Stomach smooth muscle (tissue), 2 donors: ENCODE data around the gene CXCR4.
"Not testable (repeated sequence)": the region's sequence is repeated elsewhere in the genome, so short reads cannot be mapped to it uniquely, and the experiment has no call there.

Experiments
- H3K27ac ChIP-seq: one replicate; pipeline ENCODE4 v1.7.0; 2013; ENCODE audit warnings: mild to moderate bottlenecking, low read length, inconsistent platforms
- H3K27me3 ChIP-seq, 2 donors: one replicate each; pipeline ENCODE4 v1.7.0; 2013; ENCODE audit warnings: low read length in 2 of 2; ENCODE audit not compliant: insufficient read depth in 2 of 2, control insufficient read depth in 1 of 2
- H3K36me3 ChIP-seq, 2 donors: one replicate each; pipeline ENCODE4 v1.7.0; 2013; ENCODE audit warnings: low read length in 2 of 2; ENCODE audit not compliant: control insufficient read depth in 2 of 2, insufficient read depth in 2 of 2
- H3K4me1 ChIP-seq: one replicate; pipeline ENCODE4 v1.7.0; 2013; ENCODE audit warnings: low read length; ENCODE audit not compliant: control insufficient read depth, insufficient read depth
- H3K4me3 ChIP-seq, 2 donors: one replicate each; pipeline ENCODE4 v1.7.0; 2013; ENCODE audit warnings: low read length in 2 of 2
- H3K9ac ChIP-seq, 2 donors: one replicate each; pipeline ENCODE4 v1.7.0; 2013; ENCODE audit warnings: low read length in 2 of 2, mild to moderate bottlenecking in 1 of 2
- H3K9me3 ChIP-seq, 2 donors: one replicate each; pipeline ENCODE4 v1.7.0; 2013; ENCODE audit warnings: low read length in 2 of 2; ENCODE audit not compliant: control insufficient read depth in 2 of 2
- donor health status: healthy.
- donor health status: Pancreatic carcinoma.

Gene CXCR4

GRCh38 chr2:136072621-136073020 lies 45.3 kb downstream of the CXCR4 start:
- Histone ChIP-seq H3K9me3 (no peaks in the 10 kb centered on the region), H3K4me3 (no peak overlapping the region), H3K9ac (no peak overlapping the region), H3K4me1 (no peaks in the 10 kb centered on the region), H3K36me3 (no peaks in the 10 kb centered on the region), H3K27ac (no peak overlapping the region), H3K27me3 (no peaks in the 10 kb centered on the region)

- not testable (repeated sequence) for H3K4me3 ChIP-seq, H3K9me3 ChIP-seq, H3K9ac ChIP-seq, H3K36me3 ChIP-seq, H3K27ac ChIP-seq, H3K4me1 ChIP-seq, H3K27me3 ChIP-seq
Measured at GRCh38 chr2:136071887-136072286, 46.1 kb downstream of the CXCR4 start.

- no peaks in the 10 kb centered on the region for H3K27me3 ChIP-seq
- no peaks in the 10 kb centered on the region for H3K4me1 ChIP-seq
- H3K4me3 ChIP-seq = no peak overlapping the region
- no peaks in the 10 kb centered on the region for H3K36me3 ChIP-seq
- no peak overlapping the region for H3K27ac ChIP-seq
- H3K9me3 ChIP-seq = no peaks in the 10 kb centered on the region
- H3K9ac ChIP-seq = no peak overlapping the region
Measured at GRCh38 chr2:136070913-136071312, 47.0 kb downstream of the CXCR4 start.

GRCh38 chr2:136069773-136070172 lies 48.2 kb downstream of the CXCR4 start:
- no peaks in the 10 kb centered on the region for H3K9me3 ChIP-seq
- H3K36me3 ChIP-seq = no peaks in the 10 kb centered on the region

GRCh38 chr2:136068581-136069227 lies 49.2 kb downstream of the CXCR4 start:
- no peak overlapping the region for H3K4me3 ChIP-seq
- H3K9ac ChIP-seq = no peak overlapping the region
- no peak overlapping the region for H3K27ac ChIP-seq
- H3K36me3 ChIP-seq = no peaks in the 10 kb centered on the region
- H3K9me3 ChIP-seq = no peaks in the 10 kb centered on the region
- no peaks in the 10 kb centered on the region for H3K27me3 ChIP-seq
- no peaks in the 10 kb centered on the region for H3K4me1 ChIP-seq

More at GRCh38 chr2:136069773-136070172, 48.2 kb downstream of the CXCR4 start:
- Histone ChIP-seq H3K27me3 (no peaks in the 10 kb centered on the region), H3K27ac (no peak overlapping the region), H3K4me3 (no peak overlapping the region), H3K4me1 (no peaks in the 10 kb centered on the region), H3K9ac (no peak overlapping the region)

GRCh38 chr2:136067897-136068580 lies 49.9 kb downstream of the CXCR4 start:
- Histone ChIP-seq H3K27me3 (no peaks in the 10 kb centered on the region), H3K36me3 (no peaks in the 10 kb centered on the region), H3K4me3 (no peak overlapping the region), H3K9me3 (no peaks in the 10 kb centered on the region), H3K4me1 (no peaks in the 10 kb centered on the region), H3K27ac (no peak overlapping the region), H3K9ac (no peak overlapping the region)

GRCh38 chr2:136067459-136067858 lies 50.5 kb downstream of the CXCR4 start:
- H3K4me3 ChIP-seq = no peak overlapping the region
- H3K9ac ChIP-seq = no peak overlapping the region
- no peaks in the 10 kb centered on the region for H3K9me3 ChIP-seq
- H3K27ac ChIP-seq = no peak overlapping the region
- no peaks in the 10 kb centered on the region for H3K27me3 ChIP-seq
- no peaks in the 10 kb centered on the region for H3K36me3 ChIP-seq
- H3K4me1 ChIP-seq = no peaks in the 10 kb centered on the region

- Histone ChIP-seq H3K27me3 (no peaks in the 10 kb centered on the region), H3K4me3 (no peak overlapping the region), H3K9ac (no peak overlapping the region)
Measured at GRCh38 chr2:136065907-136066306, 52.0 kb downstream of the CXCR4 start.

GRCh38 chr2:136065384-136065783 lies 52.6 kb downstream of the CXCR4 start:
- no peaks in the 10 kb centered on the region for H3K9me3 ChIP-seq
- H3K4me3 ChIP-seq = no peak overlapping the region
- no peak overlapping the region for H3K9ac ChIP-seq
- H3K27me3 ChIP-seq = no peaks in the 10 kb centered on the region
- H3K27ac ChIP-seq = no peak overlapping the region
- no peaks in the 10 kb centered on the region for H3K4me1 ChIP-seq
- no peaks in the 10 kb centered on the region for H3K36me3 ChIP-seq

More at GRCh38 chr2:136065907-136066306, 52.0 kb downstream of the CXCR4 start:
- Histone ChIP-seq H3K27ac (no peak overlapping the region), H3K4me1 (no peaks in the 10 kb centered on the region), H3K9me3 (no peaks in the 10 kb centered on the region), H3K36me3 (no peaks in the 10 kb centered on the region)
